ENCODE measurements around the gene CREBRF. TPM values are rescaled to one million over a fixed set of nuclear protein-coding genes. Genes with fewer than 3 reads are reported as not detected.

Gene CREBRF
- total and polyA plus RNA-seq, 2 of the 4 experiments (the other 2 are of a cell fraction), result 3.2 to 16.1 TPM

GRCh38 chr5:173020154-173020581 is 36.0 kb upstream of the CREBRF start:
- no peak overlapping the region; the same call in 1 of the 2 replicates for H3K14ac ChIP-seq (replicated peaks; ENCODE audit: low read depth, low read length)
- no peak overlapping the region for H4K5ac ChIP-seq (ENCODE audit: low read depth, low read length)
- H2AK5ac ChIP-seq (ENCODE audit: low read depth, low read length), result no peak overlapping the region
- no peak overlapping the region for H2BK120ac ChIP-seq (ENCODE audit: low read depth, low read length)
- no peak overlapping the region for H2AK9ac ChIP-seq (replicated peaks; ENCODE audit: low read depth, low read length, poor library complexity)
- no peak overlapping the region for H2BK5ac ChIP-seq (ENCODE audit: low read depth, low read length, poor library complexity, severe bottlenecking)
- no peak overlapping the region for H3K56ac ChIP-seq (ENCODE audit: extremely low read depth, insufficient read depth, low read length)
- H3K27me3 ChIP-seq (ENCODE audit: control insufficient read depth, insufficient read depth, low read length), result no peaks in the 10 kb centered on the region
- H3K23ac ChIP-seq (ENCODE audit: low read depth, low read length), result peak overlapping the region; percentile 36; the same call in 1 of the 2 replicates
- peaks cover 22% of the 10 kb centered on the region; the same call in 1 of the 2 replicates for H3K36me3 ChIP-seq (ENCODE audit: control insufficient read depth, insufficient read depth, low read length)
- no peak overlapping the region; the same call in 1 of the 2 replicates for H3K18ac ChIP-seq (ENCODE audit: low read depth, low read length)
- in situ Hi-C loops (cut with MboI; ENCODE audit: low sequenced_read_pairs), result no loop called here
- no peak for ATAC-seq (ENCODE audit: low read depth)
- H3K9ac ChIP-seq (ENCODE audit: low read depth, low read length), result no peak overlapping the region
- H3K9me1 ChIP-seq (ENCODE audit: insufficient read depth, low read length), result peaks cover 20% of the 10 kb centered on the region
- dilution Hi-C loops (cut with HindIII; ENCODE audit: low sequenced_read_pairs, unreplicated experiment), result no loop called here
- H3K4me2 ChIP-seq (ENCODE audit: low read depth, low read length), result no peak overlapping the region
- 0 out of 4 replicates have a peak overlapping the region, but pooled peaks of 1 of the 2 experiments have one; percentile 19 for H4K8ac ChIP-seq (ENCODE audit: low read depth in 2 of 2, low read length in 2 of 2)
- no peak overlapping the region for H2BK20ac ChIP-seq (ENCODE audit: low read depth, low read length)
- peaks cover 26% of the 10 kb centered on the region for H4K20me1 ChIP-seq (ENCODE audit: insufficient read depth, low read length)
- TF ChIP-seq MAFK (IDR thresholded peaks at IDR 0.05; ENCODE audit: low read depth, low read length) (no peak), MXI1 (IDR thresholded peaks at IDR 0.05; ENCODE audit: borderline replicate concordance, low read depth, low read length) (no peak), CHD1 (IDR thresholded peaks at IDR 0.05; ENCODE audit: low read depth, low read length) (no peak), CEBPB (IDR thresholded peaks at IDR 0.05; ENCODE audit: low read depth, low read length) (no peak), ELK1 (IDR thresholded peaks at IDR 0.05; ENCODE audit: borderline replicate concordance, low read depth, low read length) (no peak), FOS (IDR thresholded peaks at IDR 0.05; ENCODE audit: low read depth, low read length) (no peak), RAD21 (IDR thresholded peaks at IDR 0.05; ENCODE audit: low read length) (no peak), SMC3 (IDR thresholded peaks at IDR 0.05; ENCODE audit: low read depth, low read length) (no peak), RCOR1 (IDR thresholded peaks at IDR 0.05; ENCODE audit: insufficient replicate concordance, low read length) (no peak), NFE2L2 (IDR thresholded peaks at IDR 0.05; ENCODE audit: low read depth, low read length) (no peak), USF2 (IDR thresholded peaks at IDR 0.05; ENCODE audit: low read depth, low read length) (no peak), BHLHE40 (IDR thresholded peaks at IDR 0.05; ENCODE audit: low read depth, low read length) (no peak), POLR2A (IDR thresholded peaks at IDR 0.05; ENCODE audit: low read depth, low read length) (no peak), MAZ (IDR thresholded peaks at IDR 0.05; ENCODE audit: borderline replicate concordance, low read depth, low read length) (no peak), RFX5 (IDR thresholded peaks at IDR 0.05; ENCODE audit: low read depth, low read length) (no peak), CTCF (conservative IDR thresholded peaks at IDR 0.05; ENCODE audit: low read depth, low read length) (no peak)
- WGBS, 2 experiments (ENCODE audit: extremely low coverage in 2 of 2, insufficient read length in 1 of 2), result 40% methylated on average over 2 of the region's 5 CpGs; no CpG with 5 or more reads in 1 of the 2 experiments
- H3K4ac ChIP-seq (ENCODE audit: low read depth, low read length), result no peak overlapping the region
- no peaks in the 10 kb centered on the region for H3K9me3 ChIP-seq (ENCODE audit: control insufficient read depth, insufficient read depth, low read length)
- intact Hi-C loops (cut with micrococcal nuclease), result no loop called here
- H3K79me1 ChIP-seq (ENCODE audit: low read depth in 1 of 2, low read length in 2 of 2), result peaks cover 33 to 82% of the 10 kb centered on the region in 2 experiments
- H2AFZ ChIP-seq (replicated peaks; ENCODE audit: low read length, poor library complexity), result no peak overlapping the region
- H2BK15ac ChIP-seq (ENCODE audit: low read depth, low read length), result no peak overlapping the region
- H3K27ac ChIP-seq (ENCODE audit: insufficient read depth, low read length), result no peak overlapping the region
- ChIA-PET CTCF (no interaction called here), POLR2A (ENCODE audit: unreplicated experiment) (interaction anchor here (0.6 kb wide), 1 partner anchor 856 kb away, joined by 3 read pairs; no protein-coding TSS in a partner anchor)
- no peak for DNase-seq
- H3K4me1 ChIP-seq (ENCODE audit: control insufficient read depth, insufficient read depth, low read length), result peaks cover 15% of the 10 kb centered on the region
- H4K91ac ChIP-seq (ENCODE audit: insufficient read depth, low read depth, low read length), result no peak overlapping the region
- no peak overlapping the region for H3K4me3 ChIP-seq (ENCODE audit: insufficient read depth, low read depth, low read length)
- no TSS peak for BruUV-seq (replicated peaks)

Measured in IMR-90 (cell line).